SK-N-MC (cell line): ENCODE measurements around the gene C16orf92.

ENCODE experiments used
- DNase-seq: peaks from one replicate; pipeline ENCODE4 v3.0.0-alpha.2; 2011; ENCODE audit warnings: low read depth, low spot score
- H3K27ac ChIP-seq: fragments of 200-600 bp; sonication (generic); 2 replicates; pipeline ENCODE4 v1.5.1; 2016; ENCODE audit warnings: mixed run types
- H3K36me3 ChIP-seq: fragments of 200-600 bp; sonication (generic); 2 replicates; pipeline ENCODE4 v1.6.1; 2017; ENCODE audit warnings: antibody characterized with exemption, low read length, mixed read lengths; ENCODE audit not compliant: insufficient read depth
- H3K4me3 ChIP-seq: fragments of 200-600 bp; sonication (generic); 2 replicates; pipeline ENCODE4 v1.5.1; 2016
- H3K9ac ChIP-seq: fragments of 200-600 bp; sonication (generic); 2 replicates; pipeline ENCODE4 v1.8.0; 2017; ENCODE audit warnings: mixed run types, mixed read lengths; ENCODE audit not compliant: insufficient read length
- H3K9me3 ChIP-seq: fragments of 200-600 bp; sonication (generic); 2 replicates; pipeline ENCODE4 v1.6.1; 2017; ENCODE audit warnings: low read depth, mild to moderate bottlenecking, antibody characterized with exemption, low read length, moderate library complexity, mixed read lengths
- EZH2 ChIP-seq: fragments of 200-600 bp; sonication (generic); IDR thresholded peaks from one replicate; pipeline ENCODE4 v1.6.1; 2017; ENCODE audit warnings: antibody characterized with exemption
- FOXP2 ChIP-seq: optimal IDR thresholded peaks from 2 replicates; pipeline ENCODE3; 2011; ENCODE audit warnings: mild to moderate bottlenecking, moderate library complexity; ENCODE audit not compliant: insufficient read depth; ENCODE audit errors: extremely low read length, control extremely low read depth
- POLR2AphosphoS5 ChIP-seq: IDR thresholded peaks from 2 replicates; pipeline ENCODE4 v1.6.1; 2012; ENCODE audit warnings: mild to moderate bottlenecking, low read depth, low read length, borderline replicate concordance

Gene C16orf92

DNA sequence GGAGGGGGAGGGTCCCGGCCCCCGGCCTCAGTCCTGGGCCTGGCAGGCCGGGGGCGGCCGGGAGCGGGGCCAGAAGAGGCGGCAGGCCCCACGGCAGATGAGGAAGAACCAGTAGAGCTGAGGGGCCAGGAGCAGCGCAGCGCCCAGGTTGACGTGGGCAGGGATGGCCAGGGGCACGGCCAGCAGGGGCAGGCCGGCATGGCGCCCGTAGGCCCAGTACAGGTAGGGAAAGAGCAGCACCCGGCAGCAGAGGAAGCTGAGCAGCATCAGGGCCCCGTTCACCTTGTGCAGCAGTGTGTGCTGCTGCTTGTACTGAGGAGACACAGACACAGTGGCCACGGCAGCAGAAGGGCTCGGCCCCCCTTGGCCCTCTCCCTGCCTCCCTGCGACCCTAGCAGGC, 2.2 kb downstream of the C16orf92 start:
- no peak overlapping the region for H3K9ac ChIP-seq
- no peaks in the 10 kb centered on the region for H3K9me3 ChIP-seq
- H3K4me3 ChIP-seq = no peak overlapping the region
- no peak for DNase-seq
- TF ChIP-seq EZH2 (no peak), FOXP2 (no peak), POLR2AphosphoS5 (no peak)
- H3K27ac ChIP-seq = no peak overlapping the region
- H3K36me3 ChIP-seq = no peaks in the 10 kb centered on the region

DNA sequence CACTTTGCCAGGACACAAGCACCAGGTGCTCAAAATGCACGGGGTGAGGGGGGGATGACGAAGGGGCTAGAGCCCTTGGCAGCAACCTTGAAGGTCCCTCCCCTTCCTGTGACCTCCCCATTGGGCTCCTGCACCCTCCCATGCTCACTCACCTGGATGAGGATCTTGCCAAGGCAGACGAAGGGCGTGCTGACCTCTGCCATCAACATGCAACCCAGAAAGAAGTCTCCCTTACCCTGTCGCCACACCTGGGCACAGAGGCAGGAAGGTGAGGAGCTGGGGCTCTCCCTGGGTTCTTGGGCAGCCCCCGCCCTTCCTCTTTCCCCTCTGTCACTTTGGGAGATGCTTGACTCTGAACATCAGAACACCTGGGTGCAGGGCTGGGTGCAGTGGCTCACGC, 2.6 kb downstream of the C16orf92 start:
- no peaks in the 10 kb centered on the region for H3K36me3 ChIP-seq
- no peak overlapping the region for H3K4me3 ChIP-seq
- no peak overlapping the region for H3K9ac ChIP-seq

DNA sequence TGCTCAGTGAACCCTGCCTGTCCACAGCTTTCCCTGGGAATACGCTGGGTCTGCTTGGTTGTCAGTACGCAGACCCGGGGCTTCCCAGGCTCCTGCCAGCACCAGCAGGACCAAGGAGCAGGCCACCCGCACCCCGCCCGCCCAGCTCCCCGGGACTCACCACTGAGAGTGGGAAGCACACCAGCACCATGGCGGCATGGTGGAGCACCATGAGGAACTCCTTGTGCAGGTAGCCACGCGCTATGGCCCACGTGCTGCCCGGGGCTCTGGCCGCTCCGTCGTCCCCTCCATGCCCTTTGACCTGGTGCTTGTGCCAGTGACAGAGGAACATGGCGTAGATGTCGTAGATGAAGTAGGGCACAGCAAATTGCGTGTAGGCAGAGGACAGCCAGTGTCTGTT, 3.5 kb downstream of the C16orf92 start:
- no peaks in the 10 kb centered on the region for H3K9me3 ChIP-seq
- TF ChIP-seq FOXP2 (no peak), POLR2AphosphoS5 (no peak), EZH2 (no peak)
- DNase-seq = no peak
- H3K27ac ChIP-seq = no peak overlapping the region
- no peak overlapping the region for H3K4me3 ChIP-seq
- no peak overlapping the region for H3K9ac ChIP-seq
- H3K36me3 ChIP-seq = no peaks in the 10 kb centered on the region

More for the DNA sequence above, 2.6 kb downstream of the C16orf92 start:
- no peak for DNase-seq
- Histone ChIP-seq H3K27ac (no peak overlapping the region), H3K9me3 (no peaks in the 10 kb centered on the region)
- no peak for TF ChIP-seq POLR2AphosphoS5
- no peak for TF ChIP-seq FOXP2

DNA sequence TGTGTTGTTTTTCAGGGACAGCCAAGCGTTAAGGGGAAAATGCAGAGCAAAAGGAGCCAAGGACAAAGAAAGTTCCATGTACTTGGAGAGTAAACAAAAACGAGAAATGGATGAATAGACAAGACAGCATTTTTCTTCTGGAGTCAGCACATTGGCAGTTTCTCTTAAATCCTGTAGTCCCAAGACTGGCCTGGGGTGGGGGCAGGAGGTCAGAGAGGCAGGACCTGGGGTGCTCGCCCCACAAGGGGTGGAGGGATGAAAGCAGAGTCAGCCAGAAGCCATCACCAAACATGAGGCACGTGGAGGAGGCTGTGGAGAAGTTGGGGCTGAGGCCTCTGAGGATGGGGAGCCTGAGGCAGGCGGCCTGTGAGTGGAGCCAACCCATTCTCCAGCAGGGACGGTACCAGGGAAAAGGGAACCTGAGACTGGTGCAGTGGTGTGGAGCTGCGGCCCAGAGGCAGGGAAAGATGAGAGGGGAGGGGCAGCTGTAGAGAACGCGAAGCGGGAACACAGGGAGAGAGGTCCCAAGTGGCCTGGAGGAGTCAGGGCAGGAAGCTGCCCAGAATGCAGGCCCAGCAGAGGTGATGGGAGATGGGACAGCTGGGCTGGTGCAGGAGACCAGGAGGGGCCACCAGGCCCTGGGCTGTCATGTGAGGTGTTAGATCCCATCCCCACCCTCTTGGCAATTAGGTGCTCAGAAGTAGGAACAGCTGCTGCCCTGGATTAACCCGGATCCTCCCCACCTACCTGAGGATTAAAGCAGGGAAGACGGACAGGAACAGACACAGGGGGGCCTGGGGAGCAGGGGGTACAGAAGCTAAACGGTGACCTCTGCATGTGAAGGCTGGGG, 4.8 kb downstream of the C16orf92 start:
- DNase-seq = no peak
- Histone ChIP-seq H3K36me3 (no peaks in the 10 kb centered on the region), H3K9me3 (no peaks in the 10 kb centered on the region), H3K4me3 (no peak overlapping the region), H3K27ac (no peak overlapping the region), H3K9ac (no peak overlapping the region)
- TF ChIP-seq FOXP2 (no peak), POLR2AphosphoS5 (no peak), EZH2 (no peak)

DNA sequence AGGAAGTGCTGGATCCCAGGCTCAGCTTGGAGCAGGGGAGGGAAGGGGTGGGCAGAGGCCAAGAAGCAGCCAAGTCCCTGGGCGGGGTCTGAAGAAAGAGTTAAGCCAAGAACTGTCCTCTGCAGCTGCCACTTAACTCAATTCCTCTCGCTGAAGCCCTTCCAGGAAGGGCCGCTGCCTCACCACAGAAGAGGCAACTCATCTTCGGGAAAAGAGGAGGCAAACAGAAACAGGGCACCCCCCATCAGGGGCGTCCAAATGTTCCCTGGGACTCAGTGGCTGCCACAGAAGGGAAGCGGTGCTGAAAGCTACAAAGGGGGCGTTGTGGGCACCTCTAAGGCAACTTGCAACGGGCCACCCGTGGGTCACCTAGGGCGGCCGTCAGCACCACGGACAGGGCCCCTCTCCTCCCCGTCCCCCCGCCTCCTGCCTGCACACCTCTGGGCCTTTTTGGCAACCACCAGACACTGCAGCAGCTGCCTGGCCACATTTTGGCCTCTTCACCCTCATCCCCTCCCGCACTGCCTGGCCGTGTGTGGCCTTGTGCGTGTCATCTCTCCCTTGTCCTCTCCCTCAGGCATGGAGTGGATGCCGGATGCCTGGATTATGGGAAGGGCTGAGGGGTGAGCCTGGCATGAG, 5.6 kb downstream of the C16orf92 start:
- no peak overlapping the region for H3K27ac ChIP-seq
- TF ChIP-seq FOXP2 (no peak), POLR2AphosphoS5 (no peak), EZH2 (no peak)
- H3K9me3 ChIP-seq = no peaks in the 10 kb centered on the region
- no peaks in the 10 kb centered on the region for H3K36me3 ChIP-seq
- H3K9ac ChIP-seq = no peak overlapping the region
- no peak overlapping the region for H3K4me3 ChIP-seq
- no peak for DNase-seq

DNA sequence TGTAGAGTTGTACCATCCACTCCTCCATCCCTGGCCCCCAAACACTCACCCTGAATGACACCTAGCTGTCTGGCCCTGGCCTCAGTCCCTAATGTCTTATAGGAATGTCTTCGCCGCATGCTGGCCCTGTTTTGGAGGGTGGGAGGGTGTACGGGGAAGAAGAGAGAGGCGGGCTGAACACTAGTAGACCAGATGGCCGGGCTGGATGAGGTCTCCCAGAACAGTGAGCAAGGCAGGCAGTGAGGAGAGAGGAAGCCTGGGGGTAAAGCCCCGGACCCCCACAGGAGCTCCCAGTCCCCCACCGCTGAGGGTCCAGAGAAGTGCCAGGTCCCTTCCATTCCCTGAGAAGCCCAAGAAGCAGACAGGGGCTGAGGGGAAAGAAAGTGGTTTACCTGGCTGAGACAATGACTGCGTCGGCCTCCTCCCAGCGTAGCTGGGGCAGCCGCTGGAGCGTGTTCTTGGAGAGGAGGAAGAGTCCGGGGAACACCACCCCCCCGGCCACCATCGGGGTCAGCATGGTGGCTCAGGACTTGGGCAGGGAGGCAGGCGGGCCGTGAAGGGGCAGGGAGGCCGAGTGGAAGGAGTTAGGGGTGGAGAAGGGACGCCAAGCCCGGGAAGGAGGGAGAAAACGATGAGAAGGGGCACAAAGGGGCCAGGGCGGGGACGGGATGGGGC, 7.2 kb downstream of the C16orf92 start:
- no peak for DNase-seq
- no peak overlapping the region for H3K27ac ChIP-seq
- H3K4me3 ChIP-seq = no peak overlapping the region
- no peak overlapping the region for H3K9ac ChIP-seq
- TF ChIP-seq FOXP2 (no peak), POLR2AphosphoS5 (no peak), EZH2 (no peak)
- no peaks in the 10 kb centered on the region for H3K36me3 ChIP-seq
- H3K9me3 ChIP-seq = no peaks in the 10 kb centered on the region

DNA sequence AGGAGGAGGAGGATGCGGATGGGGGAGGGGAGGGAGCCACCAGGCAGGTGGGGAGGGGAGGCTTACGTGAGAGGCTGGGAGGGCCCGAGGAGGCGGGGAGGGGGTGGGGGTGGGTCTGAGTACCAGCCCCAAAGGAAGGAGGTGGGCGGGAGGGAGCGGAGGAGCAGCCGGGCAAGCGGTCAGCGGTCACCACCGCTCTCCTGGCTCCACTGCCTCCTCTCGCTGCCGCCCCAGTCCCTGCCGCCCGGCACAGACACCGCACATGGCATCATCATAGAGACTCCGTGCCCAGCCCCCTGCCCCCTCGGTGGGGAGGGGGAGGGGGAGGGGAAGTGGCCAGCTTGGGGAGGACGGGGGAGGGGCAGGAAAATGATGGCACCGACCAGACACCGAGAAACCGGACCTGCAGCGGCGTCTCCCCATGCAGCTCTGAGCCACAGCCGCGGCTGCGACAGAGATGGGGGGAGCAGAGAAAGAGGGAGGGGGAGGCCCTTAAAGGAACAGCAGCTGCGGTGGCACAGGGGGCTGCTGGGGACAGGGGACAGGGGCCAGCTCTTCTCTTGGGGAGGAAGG, 7.9 kb downstream of the C16orf92 start, which contains the start of gene TLCD3B:
Gene TLCD3B, minus strand, starts transcription at position 431 of the 573 bp plus-strand sequence. CDS start 744 bp downstream, outside the sequence.
- DNase-seq = no peak
- H3K9ac ChIP-seq = no peak within 1 kb of the TSS
- H3K9me3 ChIP-seq = no peaks in the 10 kb centered on the region
- no peaks in the 10 kb centered on the region for H3K36me3 ChIP-seq
- no peak for TF ChIP-seq POLR2AphosphoS5
- no peak for TF ChIP-seq EZH2
- TF ChIP-seq FOXP2 = no peak
- H3K27ac ChIP-seq = no peak within 1 kb of the TSS
- H3K4me3 ChIP-seq = no peak within 1 kb of the TSS

DNA sequence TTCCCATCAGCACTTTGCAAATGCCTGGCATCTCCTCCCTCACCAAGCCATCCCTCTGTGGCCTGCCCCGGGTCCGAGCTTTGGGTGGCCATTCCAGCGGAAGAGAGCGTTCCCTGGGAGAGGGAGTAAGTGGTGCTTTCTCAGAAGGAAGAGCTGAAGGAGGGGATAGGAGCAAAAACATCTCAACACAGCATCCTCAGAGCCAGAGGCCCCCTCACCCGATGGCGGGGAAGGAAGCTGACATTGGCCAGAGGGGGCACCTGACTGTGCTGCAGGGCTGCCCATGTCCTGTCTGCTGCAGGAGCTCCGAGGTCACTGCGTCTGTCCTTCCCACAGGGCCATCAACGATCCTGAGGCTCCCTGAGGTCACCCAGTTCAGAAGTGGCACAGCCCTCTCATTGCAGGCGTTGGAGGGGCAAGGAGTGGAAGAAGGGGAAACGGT, 8.5 kb downstream of the C16orf92 start:
- Histone ChIP-seq H3K27ac (no peak overlapping the region), H3K4me3 (no peak overlapping the region), H3K36me3 (no peaks in the 10 kb centered on the region), H3K9me3 (no peaks in the 10 kb centered on the region), H3K9ac (no peak overlapping the region)
- TF ChIP-seq POLR2AphosphoS5 (no peak), FOXP2 (no peak), EZH2 (no peak)
- DNase-seq = no peak
